Pulmonary artery endothelial cell (primary cell): ENCODE results near the gene DLGAP4. TPM values are rescaled to one million over a fixed set of nuclear protein-coding genes. Genes with fewer than 3 reads are reported as not detected.

Source experiments
- total RNA-seq: library from RNA; depleted of rRNA; stranded (reverse); fragments of >200 nt; gene quantifications from 2 replicates; pipeline ENCODE4 v1.2.3, GENCODE V29; 2014

The DLGAP4 gene
- total RNA-seq, 1 donor from 2014 or later, result 9.4 TPM

Other genes with a start within 250 kb of the DLGAP4 start
- gene EPB41L1, start 151.6 kb upstream of the DLGAP4 start, total RNA-seq, result 10.7 and 11.9 TPM in 2 replicates
- gene AAR2, start 69.9 kb upstream of the DLGAP4 start, total RNA-seq, result 31.4 and 32.6 TPM in 2 replicates
- 1.3 and 2.0 TPM in 2 replicates for gene MYL9, start 235.2 kb downstream of the DLGAP4 start, total RNA-seq